SH-SY5Y (cell line): Measurements from ENCODE around the gene KRTAP5-1.

Source experiments
- GATA2 ChIP-seq: IDR thresholded peaks from 2 replicates; pipeline ENCODE4 v1.6.1; 2011; ENCODE audit warnings: mild to moderate bottlenecking, low read depth, low read length
- GATA3 ChIP-seq: IDR thresholded peaks from 2 replicates; pipeline ENCODE4 v1.6.1; 2011; ENCODE audit warnings: low read depth, mild to moderate bottlenecking, low read length, moderate library complexity

DNA sequence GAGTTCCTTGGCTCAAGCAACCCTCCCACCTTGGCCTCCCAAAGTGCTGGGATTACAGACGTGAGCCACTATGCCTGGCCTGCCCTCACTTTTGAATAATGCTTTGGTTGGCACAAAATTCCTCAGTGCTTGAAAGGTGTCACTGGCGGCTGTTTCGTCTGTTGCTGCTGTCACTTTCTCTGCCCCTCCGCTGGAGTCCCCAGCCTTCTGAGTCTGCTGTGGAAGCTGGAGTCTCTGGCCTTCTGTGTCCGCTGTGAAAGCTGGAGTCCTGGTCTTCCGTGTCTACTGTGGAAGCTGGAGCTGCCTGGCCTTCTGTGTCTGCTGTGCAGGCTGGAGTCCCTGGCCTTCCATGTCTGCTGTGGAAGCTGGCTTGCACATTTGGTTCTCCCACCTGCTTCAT, 4.9 kb upstream of the KRTAP5-1 start:
- TF ChIP-seq GATA2, result no peak
- TF ChIP-seq GATA3, result no peak
